ENCODE results near the gene RHOV. TPM values are rescaled to one million over a fixed set of nuclear protein-coding genes. Genes with fewer than 3 reads are reported as not detected.

RHOV gene
- total RNA-seq, 1 experiment from 2014 or later: 2.0 TPM

DNA sequence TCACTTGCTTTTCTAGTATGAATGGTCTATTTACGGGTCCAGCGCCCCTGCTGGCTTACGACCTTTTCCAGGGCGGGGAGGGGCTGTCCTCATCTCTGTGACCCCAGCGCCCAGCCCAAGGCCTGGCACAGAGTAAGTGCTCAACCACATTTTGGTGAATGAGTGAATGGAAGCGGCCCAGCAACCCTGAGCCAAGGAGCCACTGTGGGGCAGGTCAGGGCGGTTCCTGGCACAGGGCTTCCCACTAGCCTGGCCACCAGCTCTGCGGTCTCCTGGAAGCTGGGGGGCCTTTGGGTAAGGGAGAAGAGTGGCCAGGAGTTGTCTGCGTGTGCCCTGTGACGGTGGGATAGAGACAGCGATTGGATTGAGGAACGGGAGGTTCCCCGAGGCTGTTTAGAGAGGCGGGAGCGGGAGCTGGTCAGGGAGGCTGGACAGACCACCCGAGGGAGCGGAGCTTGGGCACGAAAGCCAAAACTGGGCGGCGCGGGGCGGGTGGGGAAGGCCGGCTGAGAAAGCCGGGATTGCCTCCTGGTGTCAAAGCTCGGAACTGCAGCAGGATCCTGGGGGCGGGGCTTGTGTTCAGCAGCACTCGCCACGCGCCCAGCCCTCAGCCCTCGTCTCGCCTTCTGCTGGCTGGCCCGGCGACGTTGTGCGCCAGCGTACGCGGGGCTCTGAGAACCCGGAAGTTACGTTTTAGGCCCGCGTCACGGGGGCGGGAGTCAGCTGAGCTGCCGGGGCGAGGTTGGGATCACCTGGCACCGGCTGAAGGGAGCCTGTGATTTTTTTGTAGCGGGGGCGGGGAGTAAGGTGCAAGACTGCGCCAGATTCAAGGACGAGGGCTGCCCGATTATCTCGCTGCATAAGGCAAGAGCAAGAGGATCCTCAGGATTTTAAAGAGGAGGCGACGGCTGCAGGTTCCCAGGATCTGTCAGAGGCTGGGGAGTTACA lies 20.0 kb upstream of the RHOV start, which contains the start of gene VPS18:
TSS of gene VPS18 (plus strand) at position 718 of the 948 bp plus-strand sequence. CDS start 319 bp downstream, outside the sequence.
- Histone ChIP-seq H3K36me3 (replicated peaks; ENCODE audit: control insufficient read depth, insufficient read depth, low read length) (peaks cover 8% of the 10 kb centered on the region), H3K27me3 (ENCODE audit: control insufficient read depth, insufficient read depth, low read length) (peaks cover 4% of the 10 kb centered on the region), H3K4me3 (ENCODE audit: insufficient read depth, low read depth, low read length) (peak within 1 kb of the TSS; percentile 82)
- peak; percentile 97 for DNase-seq

DNA sequence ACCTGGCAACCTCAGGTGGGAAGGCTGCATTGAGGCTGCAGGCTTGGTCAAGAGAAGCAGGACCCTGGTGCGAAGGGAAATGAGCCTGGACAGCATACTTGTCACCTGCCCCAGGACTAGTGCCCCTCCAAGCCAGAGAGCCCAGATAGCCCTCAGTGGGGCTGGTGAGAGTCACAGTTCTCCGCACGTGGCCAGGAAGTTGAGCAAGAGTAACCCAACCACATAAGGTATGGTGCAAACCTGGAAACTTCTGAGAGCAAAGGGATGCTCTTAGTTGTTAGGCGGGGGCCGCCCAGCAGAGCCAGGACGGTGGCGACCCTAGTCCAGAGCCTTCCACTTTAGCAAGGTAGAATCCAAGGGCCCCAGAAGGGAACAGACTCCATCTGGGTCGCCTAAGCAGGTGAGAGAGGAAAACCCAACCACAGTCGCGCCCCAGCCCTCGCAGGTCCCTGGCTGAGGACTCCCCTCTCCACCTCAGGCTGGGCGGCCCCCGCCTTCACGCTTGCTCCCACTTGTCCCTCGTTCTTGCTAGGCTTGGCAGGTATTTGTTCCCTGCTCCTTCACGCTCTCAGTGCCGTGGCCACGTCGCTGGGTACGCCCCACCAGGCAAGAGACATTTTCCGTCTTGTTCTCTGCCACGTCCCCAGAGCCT lies 19.1 kb upstream of the RHOV start:
- peak; percentile 40 for DNase-seq
- H3K4me3 ChIP-seq (ENCODE audit: insufficient read depth, low read depth, low read length): no peak overlapping the region

DNA sequence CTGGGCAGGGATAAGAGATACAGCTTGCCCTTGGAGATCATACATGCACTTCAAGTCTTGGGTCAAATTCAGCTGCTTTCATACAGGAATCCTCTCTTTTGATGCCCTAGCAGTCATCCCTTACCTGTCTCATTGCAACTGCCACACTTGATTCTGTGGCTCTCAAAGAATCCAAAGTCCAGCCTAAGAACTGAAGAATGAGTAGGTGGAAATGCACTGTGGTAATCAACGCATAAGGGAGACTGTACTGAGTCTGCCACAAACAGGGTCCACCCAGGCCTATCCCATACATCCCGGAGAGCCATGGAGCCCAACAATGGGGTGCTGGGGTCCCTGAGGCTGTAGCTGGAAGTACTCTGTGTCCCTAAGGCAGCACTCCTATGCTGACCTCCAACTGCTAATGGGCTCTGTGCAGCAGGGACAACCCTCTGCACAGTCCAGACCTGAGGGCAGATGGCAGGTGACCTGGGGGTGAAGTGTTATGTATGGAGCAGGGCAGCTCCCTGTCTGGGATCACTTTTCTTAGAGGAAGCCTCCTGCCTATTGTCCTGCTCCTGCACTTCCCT lies 18.5 kb upstream of the RHOV start:
- Histone ChIP-seq H3K36me3 (replicated peaks; ENCODE audit: control insufficient read depth, insufficient read depth, low read length) (peaks cover 7% of the 10 kb centered on the region), H3K27me3 (ENCODE audit: control insufficient read depth, insufficient read depth, low read length) (peaks cover 4% of the 10 kb centered on the region), H3K4me3 (ENCODE audit: insufficient read depth, low read depth, low read length) (no peak overlapping the region)
- peak; percentile 8 for DNase-seq

More for the DNA sequence above, 19.1 kb upstream of the RHOV start:
- H3K36me3 ChIP-seq (replicated peaks; ENCODE audit: control insufficient read depth, insufficient read depth, low read length): peaks cover 8% of the 10 kb centered on the region
- peaks cover 4% of the 10 kb centered on the region for H3K27me3 ChIP-seq (ENCODE audit: control insufficient read depth, insufficient read depth, low read length)

DNA sequence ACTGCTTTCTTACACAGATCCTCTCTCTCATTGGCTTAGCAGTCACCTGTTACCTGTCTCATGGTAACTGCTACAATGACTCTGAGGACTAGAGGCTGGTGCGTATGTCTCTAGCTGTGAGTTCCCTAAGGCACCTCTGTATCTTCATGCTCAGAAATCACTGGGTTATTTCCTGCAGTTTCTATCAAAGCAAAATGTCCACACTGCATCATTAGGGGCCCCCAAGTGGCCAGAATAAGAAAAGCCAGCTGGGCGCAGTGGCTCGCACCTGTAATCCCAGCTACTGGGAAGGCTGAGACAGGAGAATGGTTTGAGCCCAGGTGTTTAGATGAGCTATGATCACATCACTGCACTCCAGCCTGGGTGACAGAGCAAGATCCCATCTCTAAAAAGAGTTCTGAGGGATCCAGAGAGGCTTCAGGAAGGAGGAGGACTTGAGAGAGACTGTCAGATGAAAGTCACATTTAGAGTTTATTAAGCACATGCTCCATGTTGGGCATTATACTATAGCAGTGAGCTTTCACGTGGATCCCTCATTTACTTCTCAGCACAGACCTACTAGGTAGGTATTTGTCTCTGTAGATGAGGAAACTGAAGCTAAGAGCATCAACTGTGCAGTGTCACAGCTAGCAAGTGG lies 17.9 kb upstream of the RHOV start:
- no peak overlapping the region for H3K4me3 ChIP-seq (ENCODE audit: insufficient read depth, low read depth, low read length)
- H3K36me3 ChIP-seq (replicated peaks; ENCODE audit: control insufficient read depth, insufficient read depth, low read length): peaks cover 6% of the 10 kb centered on the region
- DNase-seq: peak; percentile 70
- peaks cover 4% of the 10 kb centered on the region for H3K27me3 ChIP-seq (ENCODE audit: control insufficient read depth, insufficient read depth, low read length)

DNA sequence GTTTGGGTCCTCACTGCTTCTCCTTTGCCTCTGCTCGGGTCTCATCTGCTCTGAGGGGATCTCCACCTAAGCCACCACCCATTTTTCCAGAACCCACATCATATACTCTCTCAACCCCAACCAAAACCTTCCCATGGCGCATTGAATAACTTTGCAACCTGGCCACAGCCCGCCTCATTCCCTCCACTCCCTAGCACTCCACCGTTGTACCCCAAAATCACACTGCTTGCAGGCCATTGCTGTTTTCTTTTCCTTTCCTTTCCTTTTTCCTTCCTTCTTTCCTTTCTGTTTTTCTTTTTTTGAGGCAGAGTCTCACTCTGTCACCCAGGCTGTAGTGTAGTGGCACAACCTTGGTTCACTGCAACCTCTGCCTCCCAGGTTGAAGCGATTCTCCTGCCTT lies 17.1 kb upstream of the RHOV start:
- peaks cover 4% of the 10 kb centered on the region for H3K36me3 ChIP-seq (replicated peaks; ENCODE audit: control insufficient read depth, insufficient read depth, low read length)
- no peak overlapping the region for H3K4me3 ChIP-seq (ENCODE audit: insufficient read depth, low read depth, low read length)
- H3K27me3 ChIP-seq (ENCODE audit: control insufficient read depth, insufficient read depth, low read length): peaks cover 4% of the 10 kb centered on the region
- no peak for DNase-seq

DNA sequence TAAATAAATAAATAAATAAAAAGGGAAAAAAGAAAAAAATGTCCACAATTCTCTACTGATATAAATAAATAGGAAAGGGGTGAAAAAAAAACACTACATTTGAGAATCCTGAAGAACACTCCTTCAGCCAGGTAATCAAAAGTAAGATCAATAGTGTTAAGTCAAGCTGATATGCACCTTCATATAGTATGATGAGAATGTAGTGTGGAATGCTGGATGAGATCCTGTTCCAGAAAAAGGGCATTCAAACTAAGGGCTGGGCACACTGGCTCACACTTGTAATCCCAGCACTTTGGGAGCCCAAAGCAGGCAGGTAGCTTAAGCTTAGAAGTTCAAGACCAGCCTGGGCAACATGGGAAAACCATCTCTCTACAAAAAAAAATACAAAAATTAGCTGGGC lies 15.1 kb upstream of the RHOV start:
- DNase-seq: no peak
- peaks cover 4% of the 10 kb centered on the region for H3K27me3 ChIP-seq (ENCODE audit: control insufficient read depth, insufficient read depth, low read length)
- H3K36me3 ChIP-seq (replicated peaks; ENCODE audit: control insufficient read depth, insufficient read depth, low read length): no peaks in the 10 kb centered on the region
- H3K4me3 ChIP-seq (ENCODE audit: insufficient read depth, low read depth, low read length): no peak overlapping the region

DNA sequence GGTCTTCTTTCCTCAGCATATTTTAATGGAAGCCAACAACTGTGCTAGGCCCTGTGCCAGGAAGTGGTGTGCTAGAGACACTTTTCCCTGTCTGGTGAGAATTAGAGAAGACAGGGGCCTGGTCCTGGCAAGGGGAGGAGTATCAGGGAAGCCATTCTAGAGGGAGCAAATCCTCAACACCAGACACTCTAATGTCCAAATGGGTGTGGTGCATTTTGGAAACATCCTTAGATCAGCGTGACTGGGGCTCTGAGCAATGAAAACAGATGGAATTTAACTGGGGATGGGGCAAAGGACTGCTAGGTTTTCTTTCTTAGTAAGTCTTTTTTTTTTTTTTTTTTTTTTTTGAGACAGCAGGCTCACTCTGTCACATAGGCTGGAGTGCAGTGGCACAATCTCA lies 12.6 kb upstream of the RHOV start:
- Histone ChIP-seq H3K27me3 (ENCODE audit: control insufficient read depth, insufficient read depth, low read length) (no peaks in the 10 kb centered on the region), H3K4me3 (ENCODE audit: insufficient read depth, low read depth, low read length) (no peak overlapping the region), H3K36me3 (replicated peaks; ENCODE audit: control insufficient read depth, insufficient read depth, low read length) (no peaks in the 10 kb centered on the region)
- DNase-seq: peak; percentile 11

DNA sequence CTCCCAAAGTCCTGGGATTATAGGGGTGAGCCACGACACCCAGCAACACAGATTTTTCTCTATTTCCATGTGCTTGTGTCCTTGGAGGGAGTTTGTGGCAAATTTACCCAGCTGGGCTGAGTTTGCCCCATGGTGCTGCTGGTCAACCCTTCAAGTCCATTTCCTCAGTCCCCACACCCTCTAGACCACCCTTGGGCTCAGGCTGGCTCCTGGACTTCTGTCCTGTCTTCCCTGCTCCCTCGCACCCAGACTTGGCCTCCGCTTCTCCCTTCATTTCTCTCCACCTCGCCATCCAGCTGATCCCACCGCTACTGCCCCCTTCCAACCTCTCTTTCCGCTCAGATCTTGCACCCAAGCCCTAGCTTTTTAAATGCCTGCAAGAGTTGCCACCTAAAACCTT lies 7.3 kb upstream of the RHOV start:
- no peak overlapping the region for H3K4me3 ChIP-seq (ENCODE audit: insufficient read depth, low read depth, low read length)
- H3K36me3 ChIP-seq (replicated peaks; ENCODE audit: control insufficient read depth, insufficient read depth, low read length): no peaks in the 10 kb centered on the region
- no peak for DNase-seq
- H3K27me3 ChIP-seq (ENCODE audit: control insufficient read depth, insufficient read depth, low read length): no peaks in the 10 kb centered on the region

DNA sequence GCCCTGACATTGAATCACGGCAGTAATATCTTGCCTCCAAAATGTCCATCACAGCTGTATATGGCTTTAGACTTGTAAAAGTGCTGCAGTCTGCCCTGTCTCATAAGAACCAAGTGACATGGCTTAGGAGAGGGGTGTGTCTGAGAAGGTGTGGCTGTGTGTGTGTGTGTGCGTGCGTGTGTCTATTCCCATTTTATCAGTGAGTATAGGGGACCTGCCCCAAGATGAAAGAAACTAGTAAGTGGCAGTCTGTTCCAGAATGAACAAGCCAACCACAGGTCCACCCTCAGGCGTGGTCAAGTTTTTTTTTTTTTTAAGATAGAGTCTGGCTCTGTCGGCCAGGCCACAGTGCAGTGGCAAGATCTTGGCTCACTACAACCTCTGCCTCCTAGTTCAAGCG lies 5.6 kb upstream of the RHOV start:
- Histone ChIP-seq H3K36me3 (replicated peaks; ENCODE audit: control insufficient read depth, insufficient read depth, low read length) (no peaks in the 10 kb centered on the region), H3K4me3 (ENCODE audit: insufficient read depth, low read depth, low read length) (no peak overlapping the region), H3K27me3 (ENCODE audit: control insufficient read depth, insufficient read depth, low read length) (no peaks in the 10 kb centered on the region)
- DNase-seq: no peak

DNA sequence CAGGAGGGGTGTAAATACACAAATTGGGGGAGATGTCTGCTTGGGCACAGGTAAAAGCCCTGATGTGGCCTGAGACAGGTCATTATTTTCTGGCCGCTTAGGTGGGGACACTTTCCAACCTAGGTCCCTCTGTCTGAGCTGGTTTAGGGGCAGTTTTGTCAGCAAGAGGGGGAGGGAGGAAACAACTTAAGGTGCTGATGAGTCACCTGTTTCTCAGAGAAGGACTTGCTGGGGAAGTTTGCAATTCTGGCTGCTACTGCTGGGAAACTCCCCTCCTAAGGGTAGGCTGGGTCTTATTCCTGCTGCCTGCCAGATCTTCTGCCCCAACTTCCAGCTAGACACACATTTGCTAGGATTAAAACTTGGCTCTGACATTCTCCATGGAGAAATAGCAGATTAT lies 4.8 kb upstream of the RHOV start:
- H3K27me3 ChIP-seq (ENCODE audit: control insufficient read depth, insufficient read depth, low read length): peaks cover 2% of the 10 kb centered on the region; the same call in 1 of the 2 replicates
- no peaks in the 10 kb centered on the region for H3K36me3 ChIP-seq (replicated peaks; ENCODE audit: control insufficient read depth, insufficient read depth, low read length)
- H3K4me3 ChIP-seq (ENCODE audit: insufficient read depth, low read depth, low read length): no peak overlapping the region
- peak; percentile 63 for DNase-seq

DNA sequence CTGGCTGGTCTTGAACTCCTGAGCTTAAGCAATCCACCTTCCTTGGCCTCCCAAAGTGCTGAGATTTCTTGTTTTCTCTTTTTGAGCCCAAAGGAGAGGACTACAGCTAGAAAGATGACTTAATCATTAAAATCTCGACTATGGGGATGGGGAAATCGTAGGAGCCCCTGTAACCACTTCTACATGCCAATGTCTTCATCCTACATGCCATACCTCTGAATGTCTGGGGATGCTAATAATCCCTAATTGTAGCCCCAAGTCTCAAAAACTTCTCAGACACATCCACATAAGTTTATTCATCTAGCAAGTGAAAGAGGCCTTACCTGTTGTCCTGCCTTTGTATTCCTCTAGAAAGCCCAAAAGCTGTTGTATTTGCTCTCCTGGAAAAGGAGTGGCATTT lies 3.7 kb upstream of the RHOV start:
- Histone ChIP-seq H3K4me3 (ENCODE audit: insufficient read depth, low read depth, low read length) (no peak overlapping the region), H3K27me3 (ENCODE audit: control insufficient read depth, insufficient read depth, low read length) (peaks cover 7% of the 10 kb centered on the region; the same call in 1 of the 2 replicates), H3K36me3 (replicated peaks; ENCODE audit: control insufficient read depth, insufficient read depth, low read length) (no peaks in the 10 kb centered on the region)
- DNase-seq: peak; percentile 13

DNA sequence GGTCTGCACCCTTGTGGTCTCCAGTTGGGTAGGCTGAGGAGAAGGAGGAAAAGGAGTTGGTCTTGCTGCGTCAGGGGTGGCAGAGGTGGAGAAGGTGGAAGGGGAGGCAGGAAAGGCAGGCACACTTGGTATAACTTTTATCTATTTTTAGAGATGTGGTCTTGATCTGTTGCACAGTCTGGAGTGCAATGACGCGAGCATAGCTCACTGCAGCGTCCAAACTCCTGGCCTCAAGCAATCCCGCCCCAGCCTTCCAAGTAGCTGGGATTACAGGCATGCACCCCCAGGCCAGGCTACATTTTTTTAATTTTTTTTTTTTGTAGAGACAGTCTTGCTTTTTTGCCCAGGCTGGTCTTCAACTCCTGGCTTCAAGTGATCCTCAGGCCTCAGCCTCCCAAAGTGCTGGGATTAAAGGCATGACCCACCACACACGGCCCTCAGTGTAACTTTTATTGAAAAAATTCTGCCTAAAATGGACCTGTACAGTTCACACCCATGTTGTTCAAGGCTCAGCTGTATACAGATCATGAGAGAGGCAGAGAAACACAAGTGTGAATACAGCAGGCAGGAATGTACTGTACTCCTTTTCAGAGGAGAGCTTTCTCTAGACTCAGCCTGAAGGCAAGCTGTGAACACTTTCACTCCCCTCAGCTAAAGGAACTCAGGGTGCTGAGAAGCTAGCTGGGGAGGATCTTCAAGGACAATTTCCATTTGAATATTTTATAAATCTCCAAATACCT lies 2.1 kb upstream of the RHOV start:
- Histone ChIP-seq H3K36me3 (replicated peaks; ENCODE audit: control insufficient read depth, insufficient read depth, low read length) (no peaks in the 10 kb centered on the region), H3K27me3 (ENCODE audit: control insufficient read depth, insufficient read depth, low read length) (peaks cover 10% of the 10 kb centered on the region; the same call in 1 of the 2 replicates), H3K4me3 (ENCODE audit: insufficient read depth, low read depth, low read length) (no peak overlapping the region)
- peak; percentile 16 for DNase-seq

DNA sequence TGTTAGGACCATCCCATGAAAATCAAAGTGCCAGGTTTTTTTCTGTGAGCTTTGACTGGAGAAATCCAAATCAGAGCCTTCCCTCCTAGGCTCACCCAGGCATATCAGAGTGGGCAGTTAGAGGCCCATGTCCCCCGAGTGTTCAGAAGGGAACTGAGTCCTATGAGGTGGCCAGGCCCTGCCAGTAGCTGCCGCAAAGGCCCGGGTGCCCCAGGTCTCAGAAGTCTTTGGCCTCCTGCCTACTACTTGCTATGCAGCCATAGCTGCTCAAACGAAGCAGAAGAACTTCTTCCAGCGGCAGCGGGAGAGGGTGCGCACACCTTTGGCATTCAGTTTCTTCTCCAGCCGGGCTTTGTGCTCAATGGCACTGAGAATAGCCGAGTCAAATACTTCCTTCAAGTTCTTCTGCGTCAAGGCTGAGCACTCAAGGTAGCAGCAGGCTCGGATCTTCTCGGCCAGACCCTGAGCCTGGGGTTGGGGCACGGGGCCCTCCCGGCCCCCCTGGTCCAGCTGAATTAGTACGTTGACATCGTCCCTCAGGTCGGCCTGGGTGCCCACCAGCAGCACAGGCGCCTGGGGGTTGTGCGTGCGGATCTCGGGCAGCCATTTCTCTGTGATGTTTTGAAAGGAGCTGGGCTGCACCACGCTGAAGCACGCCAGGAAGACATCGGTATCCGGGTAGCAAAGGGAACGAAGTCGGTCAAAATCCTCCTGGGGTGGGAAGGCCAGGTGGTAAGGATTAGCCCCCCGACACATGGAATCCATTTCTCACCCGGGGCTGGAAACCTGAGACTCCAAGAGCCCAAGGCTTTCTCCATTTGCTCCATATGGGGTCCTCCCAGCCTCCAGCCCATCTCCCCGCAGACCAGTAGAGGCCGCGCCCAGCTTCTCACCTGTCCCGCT lies 992 bp downstream of the RHOV start:
- DNase-seq: no peak
- Histone ChIP-seq H3K4me3 (ENCODE audit: insufficient read depth, low read depth, low read length) (peak overlapping the region; percentile 65), H3K36me3 (replicated peaks; ENCODE audit: control insufficient read depth, insufficient read depth, low read length) (no peaks in the 10 kb centered on the region), H3K27me3 (ENCODE audit: control insufficient read depth, insufficient read depth, low read length) (peaks cover 10% of the 10 kb centered on the region; the same call in 1 of the 2 replicates)
